Activated CD4-positive, alpha-beta T cell treated with anti-CD3 and anti-CD28 coated beads for 24 hours (primary cell): ENCODE measurements around the gene ELOB.

Experiments
- DNase-seq, 2 donors: peaks; one replicate each; pipeline ENCODE4 v3.0.0-alpha.2; 2020; ENCODE audit warnings: low read depth in 2 of 2

ELOB gene

GRCh38 chr16:2768403-2769089, 8.5 kb downstream of the ELOB start:
- no peak for DNase-seq

DNA sequence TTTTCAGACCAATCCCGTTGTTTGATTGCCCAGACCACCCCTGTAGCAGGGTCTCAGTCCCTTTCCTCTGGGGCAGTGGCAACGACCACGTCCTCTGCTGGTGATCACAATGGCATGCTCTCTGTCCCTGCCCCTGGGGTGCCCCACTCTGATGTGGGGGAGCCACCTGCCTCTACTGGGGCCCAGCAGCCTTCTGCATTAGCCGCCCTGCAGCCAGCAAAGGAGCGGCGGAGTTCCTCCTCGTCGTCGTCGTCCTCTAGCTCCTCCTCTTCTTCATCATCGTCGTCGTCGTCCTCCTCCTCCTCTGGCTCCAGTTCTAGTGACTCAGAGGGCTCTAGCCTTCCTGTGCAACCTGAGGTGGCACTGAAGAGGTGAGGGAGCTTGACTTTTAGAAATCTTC, 9.2 kb downstream of the ELOB start:
- no peak for DNase-seq

GRCh38 chr16:2767140-2767731, 9.8 kb downstream of the ELOB start:
- DNase-seq: no peak

GRCh38 chr16:2766430-2767139, 10.5 kb downstream of the ELOB start:
- DNase-seq: no peak

- DNase-seq: no peak
These were observed 11.3 kb downstream of the ELOB start for GRCh38 chr16:2765462-2766404.

DNA sequence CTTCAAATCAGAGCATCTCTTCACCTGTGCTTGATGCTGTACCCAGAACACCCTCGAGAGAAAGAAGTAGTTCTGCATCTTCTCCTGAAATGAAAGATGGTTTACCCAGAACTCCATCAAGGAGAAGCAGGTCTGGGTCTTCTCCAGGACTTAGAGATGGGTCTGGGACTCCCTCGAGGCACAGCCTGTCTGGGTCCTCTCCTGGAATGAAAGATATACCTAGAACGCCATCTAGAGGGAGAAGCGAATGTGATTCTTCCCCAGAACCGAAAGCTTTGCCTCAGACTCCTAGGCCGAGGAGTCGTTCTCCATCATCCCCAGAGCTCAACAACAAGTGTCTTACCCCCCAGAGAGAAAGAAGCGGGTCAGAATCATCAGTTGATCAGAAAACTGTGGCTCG, 12.4 kb downstream of the ELOB start:
- DNase-seq: no peak

GRCh38 chr16:2763173-2763572, 13.9 kb downstream of the ELOB start:
- no peak for DNase-seq

DNA sequence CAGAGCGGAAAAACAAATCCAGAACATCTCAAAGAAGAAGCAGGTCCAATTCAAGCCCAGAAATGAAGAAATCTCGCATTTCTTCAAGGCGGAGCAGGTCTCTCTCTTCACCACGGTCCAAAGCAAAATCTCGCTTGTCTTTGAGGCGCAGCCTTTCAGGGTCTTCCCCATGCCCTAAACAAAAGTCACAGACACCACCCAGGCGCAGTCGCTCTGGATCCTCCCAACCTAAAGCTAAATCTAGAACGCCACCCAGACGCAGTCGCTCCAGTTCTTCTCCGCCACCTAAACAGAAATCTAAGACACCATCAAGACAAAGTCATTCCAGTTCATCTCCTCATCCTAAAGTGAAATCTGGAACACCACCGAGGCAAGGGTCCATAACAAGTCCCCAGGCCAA, 14.4 kb downstream of the ELOB start:
- no peak for DNase-seq

DNA sequence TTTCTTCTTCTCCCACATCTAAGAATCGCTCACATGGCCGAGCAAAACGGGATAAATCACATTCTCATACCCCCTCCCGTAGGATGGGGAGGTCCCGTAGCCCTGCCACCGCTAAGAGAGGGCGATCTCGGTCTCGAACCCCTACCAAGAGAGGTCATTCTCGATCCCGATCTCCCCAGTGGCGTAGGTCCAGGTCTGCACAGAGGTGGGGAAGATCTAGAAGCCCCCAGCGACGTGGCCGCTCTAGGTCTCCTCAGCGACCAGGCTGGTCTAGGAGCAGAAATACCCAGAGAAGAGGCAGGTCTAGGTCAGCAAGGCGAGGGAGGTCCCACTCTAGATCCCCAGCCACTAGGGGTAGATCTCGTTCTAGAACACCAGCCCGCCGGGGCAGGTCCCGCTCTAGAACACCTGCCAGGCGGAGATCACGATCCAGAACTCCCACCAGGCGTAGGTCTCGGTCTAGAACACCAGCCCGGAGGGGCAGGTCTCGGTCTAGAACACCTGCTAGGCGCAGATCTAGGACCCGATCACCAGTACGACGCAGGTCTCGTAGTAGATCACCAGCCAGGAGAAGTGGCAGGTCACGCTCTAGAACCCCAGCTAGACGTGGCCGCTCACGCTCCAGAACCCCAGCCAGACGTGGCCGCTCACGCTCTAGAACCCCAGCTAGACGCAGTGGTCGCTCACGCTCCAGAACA, 15.0 kb downstream of the ELOB start:
- no peak for DNase-seq

DNA sequence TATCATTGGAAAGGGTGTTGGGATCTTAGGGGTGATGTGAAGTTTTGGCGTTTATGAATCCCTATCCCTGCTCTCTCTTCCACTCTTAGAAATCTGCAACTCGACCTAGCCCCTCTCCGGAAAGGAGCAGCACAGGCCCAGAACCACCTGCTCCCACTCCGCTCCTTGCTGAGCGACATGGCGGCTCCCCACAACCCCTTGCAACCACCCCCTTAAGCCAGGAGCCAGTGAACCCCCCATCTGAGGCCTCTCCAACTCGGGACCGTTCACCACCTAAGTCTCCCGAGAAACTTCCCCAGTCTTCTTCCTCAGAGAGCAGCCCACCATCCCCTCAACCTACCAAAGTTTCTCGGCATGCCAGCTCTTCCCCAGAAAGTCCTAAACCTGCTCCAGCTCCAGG, 15.6 kb downstream of the ELOB start:
- DNase-seq: no peak

DNA sequence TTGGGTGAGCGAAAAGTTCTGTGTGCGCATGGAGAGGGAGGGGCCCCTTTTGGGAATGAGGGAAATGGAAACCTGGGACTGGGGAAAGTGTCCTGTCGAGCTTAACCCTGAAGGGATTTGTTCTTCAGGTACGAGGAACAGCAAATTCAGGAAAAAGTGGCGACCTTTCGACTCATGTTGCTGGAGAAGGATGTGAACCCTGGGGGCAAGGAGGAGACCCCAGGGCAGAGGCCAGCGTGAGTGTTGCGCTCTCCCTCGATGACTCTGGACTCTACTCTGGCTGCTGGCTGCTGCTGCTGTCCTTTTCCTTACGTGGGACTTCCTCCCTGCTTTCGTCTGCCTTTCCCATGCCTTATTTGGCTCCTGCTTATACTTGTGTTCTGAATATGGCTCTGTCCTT, 19.7 kb downstream of the ELOB start:
- DNase-seq: no peak

DNA sequence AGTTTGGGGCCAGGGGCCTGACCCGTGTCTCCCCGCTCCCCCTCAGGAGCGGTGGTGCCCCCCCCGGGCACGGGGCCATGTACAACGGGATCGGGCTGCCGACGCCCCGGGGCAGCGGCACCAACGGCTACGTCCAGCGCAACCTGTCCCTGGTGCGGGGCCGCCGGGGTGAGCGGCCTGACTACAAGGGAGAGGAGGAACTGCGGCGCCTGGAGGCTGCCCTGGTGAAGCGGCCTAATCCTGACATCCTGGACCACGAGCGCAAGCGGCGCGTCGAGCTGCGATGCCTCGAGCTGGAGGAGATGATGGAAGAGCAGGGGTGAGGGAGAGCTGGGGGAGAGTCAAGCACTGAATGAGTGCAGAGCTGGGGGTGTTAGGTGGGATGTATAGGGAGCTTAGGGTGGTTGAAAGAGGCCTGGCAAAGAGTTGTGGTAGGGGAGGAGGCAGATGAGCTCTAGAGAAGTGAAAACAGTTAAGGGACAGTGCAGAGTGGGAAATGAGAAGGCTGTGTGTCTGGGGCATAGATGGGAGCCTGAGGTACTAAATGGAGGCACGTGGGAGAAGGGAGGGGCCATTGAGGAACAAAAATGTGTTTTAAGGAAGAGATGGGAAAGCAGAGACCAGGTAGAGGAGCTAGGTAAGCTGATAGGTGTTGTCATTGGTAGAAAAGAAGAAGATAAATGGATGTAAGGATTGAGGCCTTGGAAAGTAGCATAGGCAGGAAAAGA, 20.6 kb downstream of the ELOB start:
- no peak for DNase-seq

DNA sequence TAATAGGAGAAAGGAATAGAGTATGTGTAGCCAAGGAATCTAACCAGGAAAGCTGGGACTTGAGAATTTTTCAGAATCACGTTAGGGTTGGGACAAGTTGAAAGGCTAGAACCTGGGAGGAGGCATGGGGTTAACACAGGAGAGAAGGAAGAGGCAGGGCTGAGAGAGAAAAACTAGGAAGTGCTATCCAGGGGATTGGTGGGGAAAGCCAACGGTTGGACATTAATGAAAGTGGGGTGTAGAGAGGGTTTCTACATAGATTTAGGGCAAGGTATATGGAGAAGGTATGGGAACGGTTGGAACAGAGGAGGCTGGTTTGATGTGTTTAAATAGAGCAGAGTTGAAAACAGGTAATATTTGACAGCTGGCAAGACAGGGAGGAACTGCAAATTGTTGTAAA, 21.9 kb downstream of the ELOB start:
- DNase-seq: no peak

GRCh38 chr16:2753733-2754020, 23.4 kb downstream of the ELOB start:
- no peak for DNase-seq

DNA sequence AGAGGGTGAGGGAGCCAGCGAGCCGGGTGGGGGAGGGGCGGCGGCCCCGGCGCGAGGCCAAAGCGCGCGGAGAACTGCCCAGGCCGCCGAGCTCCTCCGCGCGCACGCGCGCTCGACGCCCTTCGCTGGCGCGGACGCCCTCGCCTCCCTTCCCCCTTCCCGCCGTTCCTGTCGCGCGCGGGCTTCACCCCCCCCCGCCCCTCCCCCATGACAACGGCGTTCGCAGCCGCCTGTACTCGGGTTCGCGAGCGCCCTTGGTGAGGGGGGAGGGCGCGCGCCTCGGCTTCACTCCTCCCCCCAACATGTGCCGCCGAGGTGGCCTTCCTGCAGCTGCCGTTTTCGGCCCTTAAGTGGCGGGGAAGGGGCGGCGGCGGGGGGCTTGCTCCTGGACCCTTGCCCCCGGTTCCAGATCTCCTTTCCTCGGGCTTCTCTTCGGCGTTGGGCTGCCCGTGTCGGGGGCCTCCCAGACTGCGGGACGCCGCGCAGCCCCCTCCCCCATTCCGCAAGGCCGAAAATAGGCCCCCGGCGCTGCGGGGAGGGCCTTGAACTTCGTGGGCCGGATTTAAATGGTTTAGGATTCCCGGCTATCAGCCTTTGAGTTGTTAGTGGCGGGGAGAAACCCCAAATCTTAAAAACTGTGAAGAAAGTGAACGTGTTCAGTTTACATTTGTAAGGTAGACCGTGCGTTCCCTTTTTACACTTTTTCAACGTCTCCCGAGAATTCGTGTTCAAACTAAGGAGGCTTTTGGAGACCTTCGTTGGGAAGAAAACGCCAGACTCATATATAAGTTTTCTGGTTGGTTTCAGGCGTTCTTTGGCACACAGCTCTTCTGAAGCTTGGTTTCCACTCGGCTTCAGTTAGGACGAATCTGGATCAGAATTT, 24.0 kb downstream of the ELOB start:
- DNase-seq: peak; percentile 56 to 66

DNA sequence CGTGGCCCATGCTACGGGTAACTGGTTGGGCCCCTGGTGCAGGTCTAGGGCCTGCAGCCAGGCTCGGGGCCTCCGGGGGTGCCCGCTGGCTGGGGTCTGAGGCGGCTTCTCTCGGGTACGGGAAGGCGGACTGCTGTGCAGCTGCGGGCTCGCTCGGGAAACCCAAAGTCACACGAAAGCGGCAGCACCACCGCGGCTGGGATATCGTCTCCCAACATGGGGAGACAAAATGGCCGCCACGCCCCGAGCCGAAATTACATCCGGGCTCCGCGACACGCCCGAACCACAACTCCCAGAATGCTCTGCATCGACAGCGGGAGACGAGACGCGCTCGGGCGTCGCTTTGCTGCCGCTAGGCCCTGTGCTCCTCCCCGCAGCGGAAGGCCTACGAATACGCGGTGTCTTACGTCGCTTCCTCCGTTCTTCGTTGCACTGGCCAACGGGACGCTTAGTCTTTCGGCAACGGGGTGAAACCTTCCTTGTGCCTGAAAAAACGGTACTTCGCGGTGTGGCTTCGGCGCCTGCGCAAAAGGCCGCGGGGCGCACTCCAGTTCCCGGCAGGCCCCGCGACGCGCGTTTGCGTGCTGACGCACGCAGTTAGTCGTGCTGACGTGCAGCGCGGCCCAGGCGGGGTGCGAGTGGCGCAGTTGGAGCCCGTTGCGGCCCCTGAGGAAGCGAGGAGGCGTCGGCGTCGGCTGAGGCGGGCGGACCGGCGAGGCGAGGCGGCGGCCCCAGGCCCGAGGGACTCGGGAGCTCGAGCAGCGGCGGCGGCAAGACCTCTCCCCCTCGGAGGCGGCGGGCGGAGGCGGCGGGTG, 24.8 kb downstream of the ELOB start, which contains the start of gene SRRM2:
Gene SRRM2, plus strand, starts transcription at position 604 of the 815 bp plus-strand sequence. CDS start 3,727 bp downstream, outside the sequence.
- DNase-seq: peak; percentile 89 to 92

GRCh38 chr16:2751577-2752034, 25.5 kb downstream of the ELOB start:
- DNase-seq: no peak

DNA sequence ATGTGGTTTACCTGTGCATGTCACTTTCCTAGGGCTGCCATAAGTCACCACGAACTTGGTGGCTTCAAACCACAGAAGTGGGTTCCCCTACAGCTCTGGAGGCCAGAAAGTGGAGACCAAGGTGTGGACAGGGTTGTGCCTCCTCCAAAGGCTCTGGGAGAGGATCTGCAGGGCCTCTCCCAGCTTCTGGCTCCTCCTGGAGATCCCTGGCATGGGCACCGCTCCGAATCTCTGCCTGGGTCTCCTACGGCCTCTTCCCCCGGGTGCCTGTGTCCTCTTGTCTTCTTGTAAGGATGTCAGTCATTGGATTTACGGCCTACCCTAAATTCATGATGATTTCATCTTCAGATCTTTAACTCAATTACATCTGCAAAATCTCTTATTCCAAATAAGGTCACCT, 27.1 kb downstream of the ELOB start:
- DNase-seq: no peak

GRCh38 chr16:2749476-2749875, 27.6 kb downstream of the ELOB start:
- no peak for DNase-seq
